HepG2 (cell line): ENCODE data around the gene RAP1GAP2. TPM values are rescaled to one million over a fixed set of nuclear protein-coding genes. Genes with fewer than 3 reads are reported as not detected.
A peak's percentile ranks its signal among the peaks of the same experiment; 100 is the strongest.

ENCODE experiments used
- DMAP1 ChIP-seq: IDR thresholded peaks from 2 replicates; pipeline ENCODE4 v1.6.1; 2016
- EED ChIP-seq: sonication (generic); formaldehyde crosslinking; IDR thresholded peaks from 2 replicates; pipeline ENCODE4 v1.5.0; 2020; ENCODE audit warnings: mild to moderate bottlenecking, missing genetic modification reagents
- EP300 ChIP-seq, 3 experiments: sonication (generic) in 1 of 3; formaldehyde crosslinking in 1 of 3; IDR thresholded peaks; 2 replicates each; pipeline versions ENCODE4 v1.5.1 to v1.6.1; 2011 to 2020; ENCODE audit warnings: low read depth in 2 of 3, low read length in 2 of 3, borderline replicate concordance in 1 of 3, improper control_type of control experiment in 1 of 3, mild to moderate bottlenecking in 1 of 3, missing genetic modification reagents in 1 of 3, moderate library complexity in 1 of 3
- FOXA3 ChIP-seq: IDR thresholded peaks from 2 replicates; pipeline ENCODE4 v1.6.1; 2016; ENCODE audit warnings: missing genetic modification reagents, missing compliant biosample characterization
- GATAD1 ChIP-seq: IDR thresholded peaks from 2 replicates; pipeline ENCODE4 v1.6.1; 2016; ENCODE audit warnings: missing genetic modification reagents, missing compliant biosample characterization
- HOXA5 ChIP-seq: sonication (generic); formaldehyde crosslinking; IDR thresholded peaks from 2 replicates; pipeline ENCODE4 v1.4.0; 2020; ENCODE audit warnings: missing genetic modification reagents
- JUN ChIP-seq: sonication (generic); formaldehyde crosslinking; IDR thresholded peaks from 2 replicates; pipeline ENCODE4 v1.4.0; 2020; ENCODE audit warnings: mild to moderate bottlenecking, missing genetic modification reagents
- KLF11 ChIP-seq: IDR thresholded peaks from 2 replicates; pipeline ENCODE4 v1.6.1; 2016; ENCODE audit warnings: missing compliant biosample characterization
- MED13 ChIP-seq: sonication (generic); formaldehyde crosslinking; IDR thresholded peaks from 2 replicates; pipeline ENCODE4 v1.5.0; 2020; ENCODE audit warnings: missing genetic modification reagents
- MYC ChIP-seq: sonication (generic); formaldehyde crosslinking; IDR thresholded peaks from 2 replicates; pipeline ENCODE4 v1.9.0; 2021; ENCODE audit warnings: missing genetic modification reagents, borderline replicate concordance
- NFATC3 ChIP-seq: sonication (generic); formaldehyde crosslinking; IDR thresholded peaks from 2 replicates; pipeline ENCODE4 v1.5.1; 2020; ENCODE audit warnings: mild to moderate bottlenecking, missing genetic modification reagents
- ONECUT2 ChIP-seq: sonication (generic); formaldehyde crosslinking; IDR thresholded peaks from 2 replicates; pipeline ENCODE4 v1.4.0; 2020; ENCODE audit warnings: missing genetic modification reagents
- RAD51 ChIP-seq: fragments of 450-650 bp; IDR thresholded peaks from 2 replicates; pipeline ENCODE4 v1.6.1; 2016; ENCODE audit warnings: borderline replicate concordance
- SMARCE1 ChIP-seq: fragments of 450-650 bp; IDR thresholded peaks from 2 replicates; pipeline ENCODE4 v1.6.1; 2017; ENCODE audit warnings: borderline replicate concordance
- SNAI1 ChIP-seq: sonication (generic); formaldehyde crosslinking; IDR thresholded peaks from 2 replicates; pipeline ENCODE4 v1.5.0; 2020; ENCODE audit warnings: mild to moderate bottlenecking, missing genetic modification reagents, borderline replicate concordance
- SNRNP70 ChIP-seq: fragments of 200-400 bp; formaldehyde crosslinking; IDR thresholded peaks from 2 replicates; pipeline ENCODE4 v1.6.1; 2017; ENCODE audit warnings: mild to moderate bottlenecking, low read depth, low read length, moderate library complexity
- U2AF2 ChIP-seq: fragments of 200-400 bp; formaldehyde crosslinking; IDR thresholded peaks from 2 replicates; pipeline ENCODE4 v1.6.1; 2017; ENCODE audit warnings: low read depth, mild to moderate bottlenecking, low read length
- ZBTB25 ChIP-seq: IDR thresholded peaks from 2 replicates; pipeline ENCODE4 v1.6.1; 2018; ENCODE audit warnings: missing genetic modification reagents
- ZFP36 ChIP-seq: fragments of 150-350 bp; IDR thresholded peaks from 2 replicates; pipeline ENCODE4 v1.6.1; 2018; ENCODE audit warnings: borderline replicate concordance, low read length, low read depth; ENCODE audit not compliant: partially characterized antibody
- ZNF589 ChIP-seq: sonication (generic); formaldehyde crosslinking; conservative IDR thresholded peaks from 2 replicates; pipeline ENCODE4 v1.8.0; 2022; ENCODE audit warnings: mild to moderate bottlenecking, moderate library complexity, missing genetic modification reagents
- ZNF687 ChIP-seq: sonication (generic); formaldehyde crosslinking; IDR thresholded peaks from 2 replicates; pipeline ENCODE4 v1.5.1; 2020; ENCODE audit warnings: mild to moderate bottlenecking, missing genetic modification reagents, moderate library complexity
- ZNF724P ChIP-seq: sonication (generic); formaldehyde crosslinking; IDR thresholded peaks from 2 replicates; pipeline ENCODE4 v1.8.0; 2022; ENCODE audit warnings: missing genetic modification reagents, borderline replicate concordance
- ZNF746 ChIP-seq: sonication (generic); formaldehyde crosslinking; IDR thresholded peaks from 2 replicates; pipeline ENCODE4 v1.8.0; 2022; ENCODE audit warnings: mild to moderate bottlenecking, missing genetic modification reagents
- ZNF768 ChIP-seq: sonication (generic); formaldehyde crosslinking; IDR thresholded peaks from 2 replicates; pipeline ENCODE4 v1.4.0; 2020; ENCODE audit warnings: missing genetic modification reagents
- ZXDC ChIP-seq: sonication (generic); formaldehyde crosslinking; IDR thresholded peaks from 2 replicates; pipeline ENCODE4 v1.5.0; 2020; ENCODE audit warnings: mild to moderate bottlenecking, missing genetic modification reagents
- polyA plus RNA-seq, 8 experiments: library from polyadenylated mRNA; depleted of rRNA in 3 of 8; stranded (reverse) in 7 of 8; unstranded in 1 of 8; fragments of >200 nt; fragmentation: Illumina TruSeq in 4 of 8; extraction: Trizol in 4 of 8; gene quantifications; 2 replicates each; pipeline versions ENCODE4 v1.2.1 to v1.2.3, GENCODE V29; 2011 to 2016; ENCODE audit warnings: low read depth in 4 of 8, missing spikeins in 1 of 8, mixed read lengths in 1 of 8; ENCODE audit not compliant: insufficient read depth in 1 of 8
- total RNA-seq, 5 experiments: library from RNA; depleted of rRNA; stranded (reverse); fragments of >200 nt; fragmentation: Illumina TruSeq; extraction: Trizol; gene quantifications; 2 replicates each; pipeline ENCODE4 v1.2.3, GENCODE V29; 2016; ENCODE audit warnings: low read depth in 1 of 5

The RAP1GAP2 gene
- total and polyA plus RNA-seq, 2 of the 13 experiments (the other 11 are each of a cell fraction or from before 2014, with no cell fraction given) = 10.9 to 12.0 TPM

GRCh38 chr17:2749784-2750181, 46.5 kb upstream of the RAP1GAP2 start (continued):
- TF ChIP-seq SMARCE1 = no peak
- peak; percentile 93 for TF ChIP-seq ZNF768 (CRISPR knock-in tag)
- no peak; a peak in 1 of 4 replicates for TF ChIP-seq EP300 (IDR thresholded peaks at IDR 0.05; ENCODE audit: low read depth in 2 of 2, low read length in 2 of 2)
- 0 out of 2 replicates have a peak, but pooled peaks have one; percentile 29 for TF ChIP-seq EP300 (CRISPR knock-in tag; IDR thresholded peaks at IDR 0.05; ENCODE audit: borderline replicate concordance)
- TF ChIP-seq KLF11 (CRISPR knock-in tag) = peak; percentile 97
- no peak for TF ChIP-seq RAD51
- peak; percentile 80 for TF ChIP-seq ZNF687 (CRISPR knock-in tag)
- TF ChIP-seq ZNF589 (CRISPR knock-in tag) = peak; percentile 98
- no peak for TF ChIP-seq ZFP36
- peak; percentile 92; the same call in 1 of the 2 replicates for TF ChIP-seq NFATC3 (CRISPR knock-in tag)
- no peak for TF ChIP-seq DMAP1
- no peak for TF ChIP-seq JUN (CRISPR knock-in tag)
- TF ChIP-seq ZBTB25 = peak; percentile 72; the same call in 1 of the 2 replicates
- no peak for TF ChIP-seq SNRNP70
- TF ChIP-seq ZNF724P (CRISPR knock-in tag) = peak; percentile 98
- peak; percentile 78 for TF ChIP-seq GATAD1
- no peak for TF ChIP-seq U2AF2
- TF ChIP-seq EED = peak; percentile 87; the same call in 1 of the 2 replicates
- TF ChIP-seq MED13 (CRISPR knock-in tag) = peak; percentile 96
- TF ChIP-seq HOXA5 (CRISPR knock-in tag) = peak; percentile 100
- peak; percentile 63; the same call in 1 of the 2 replicates for TF ChIP-seq ONECUT2 (CRISPR knock-in tag)
- TF ChIP-seq SNAI1 (CRISPR knock-in tag) = peak; percentile 95; the same call in 1 of the 2 replicates
- peak; percentile 80 for TF ChIP-seq MYC (CRISPR knock-in tag)
- peak; percentile 61; the same call in 1 of the 2 replicates for TF ChIP-seq FOXA3
- TF ChIP-seq ZNF746 (CRISPR knock-in tag) = peak; percentile 79
- TF ChIP-seq ZXDC (CRISPR knock-in tag) = peak; percentile 92; the same call in 1 of the 2 replicates
